ENCODE data around the gene AAMDC.

DNA sequence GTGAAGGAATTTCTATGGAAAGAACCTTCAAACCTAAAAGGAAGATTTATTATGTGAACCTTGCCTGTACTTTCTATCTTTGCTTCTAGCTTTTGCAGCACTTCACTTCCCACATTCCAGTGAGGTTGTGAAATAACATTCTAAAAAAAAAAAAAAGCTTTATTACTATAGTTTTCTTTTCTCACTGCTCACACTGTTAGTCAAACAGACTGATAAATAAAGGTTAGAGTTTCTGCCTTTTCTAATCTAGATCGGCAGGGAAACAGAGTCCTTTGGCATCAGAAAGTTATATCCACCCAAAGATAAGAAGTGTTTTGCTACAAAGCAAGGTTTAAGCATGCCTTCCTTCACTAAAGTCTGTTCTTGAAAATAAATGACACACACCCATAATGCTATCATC is 2.8 kb downstream of the AAMDC start:
- TF ChIP-seq POLR2AphosphoS5 (IDR thresholded peaks at IDR 0.05; ENCODE audit: low read length) (no peak), CTCF (IDR thresholded peaks at IDR 0.05 in 2 of 3, conservative IDR thresholded peaks at IDR 0.05 in 1 of 3; ENCODE audit: control insufficient read depth in 2 of 3, extremely low read depth in 1 of 3, insufficient read depth in 1 of 3, low read depth in 3 of 3, low read length in 3 of 3) (no peak), MXI1 (IDR thresholded peaks at IDR 0.05; ENCODE audit: low read depth, low read length) (no peak), EZH2 (IDR thresholded peaks at IDR 0.05; ENCODE audit: borderline replicate concordance, control insufficient read depth, low read depth, low read length) (no peak), REST (IDR thresholded peaks at IDR 0.05; ENCODE audit: low read depth, low read length) (no peak), POLR2A (IDR thresholded peaks at IDR 0.05; ENCODE audit: low read depth, low read length) (no peak), EP300 (IDR thresholded peaks at IDR 0.05; ENCODE audit: borderline replicate concordance in 1 of 2, control insufficient read depth in 1 of 2, low read depth in 2 of 2, low read length in 2 of 2) (no peak), ZNF217 (IDR thresholded peaks at IDR 0.05) (no peak), RAD21 (IDR thresholded peaks at IDR 0.05; ENCODE audit: insufficient read depth, low read depth, low read length) (no peak), POLR2AphosphoS2 (IDR thresholded peaks at IDR 0.05; ENCODE audit: low read depth, low read length) (no peak)
- TF ChIP-seq, protein P1, sequence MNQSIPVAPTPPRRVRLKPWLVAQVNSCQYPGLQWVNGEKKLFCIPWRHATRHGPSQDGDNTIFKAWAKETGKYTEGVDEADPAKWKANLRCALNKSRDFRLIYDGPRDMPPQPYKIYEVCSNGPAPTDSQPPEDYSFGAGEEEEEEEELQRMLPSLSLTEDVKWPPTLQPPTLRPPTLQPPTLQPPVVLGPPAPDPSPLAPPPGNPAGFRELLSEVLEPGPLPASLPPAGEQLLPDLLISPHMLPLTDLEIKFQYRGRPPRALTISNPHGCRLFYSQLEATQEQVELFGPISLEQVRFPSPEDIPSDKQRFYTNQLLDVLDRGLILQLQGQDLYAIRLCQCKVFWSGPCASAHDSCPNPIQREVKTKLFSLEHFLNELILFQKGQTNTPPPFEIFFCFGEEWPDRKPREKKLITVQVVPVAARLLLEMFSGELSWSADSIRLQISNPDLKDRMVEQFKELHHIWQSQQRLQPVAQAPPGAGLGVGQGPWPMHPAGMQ (IDR thresholded peaks at IDR 0.05; ENCODE audit: borderline replicate concordance), result no peak
